HG02840 (cell line): ENCODE results near the gene ANO1.

Experiments used
- ATAC-seq: cut with Tn5 transposase; IDR thresholded peaks from one replicate; pipeline ENCODE4 v1.9.1; 2021; ENCODE audit warnings: mild to moderate bottlenecking, moderate library complexity, moderate number of reproducible peaks; ENCODE audit not compliant: unreplicated experiment, low FRiP score

Gene ANO1

GRCh38 chr11:70132641-70133040, 54.5 kb downstream of the ANO1 start:
- ATAC-seq, result no peak

- ATAC-seq, result no peak
These were observed 55.7 kb downstream of the ANO1 start for GRCh38 chr11:70133771-70134335.

GRCh38 chr11:70134490-70134889, 56.4 kb downstream of the ANO1 start:
- no peak for ATAC-seq

GRCh38 chr11:70135142-70135541, 57.0 kb downstream of the ANO1 start:
- ATAC-seq, result no peak

GRCh38 chr11:70135625-70136059, 57.5 kb downstream of the ANO1 start:
- no peak for ATAC-seq

- no peak for ATAC-seq
These were observed 59.3 kb downstream of the ANO1 start for GRCh38 chr11:70137383-70137782.

GRCh38 chr11:70138403-70138802, 60.3 kb downstream of the ANO1 start:
- ATAC-seq, result no peak

- no peak for ATAC-seq
These were observed 61.8 kb downstream of the ANO1 start for GRCh38 chr11:70139785-70140410.

GRCh38 chr11:70140711-70141485, 62.8 kb downstream of the ANO1 start:
- no peak for ATAC-seq

- ATAC-seq, result no peak
These were observed 63.5 kb downstream of the ANO1 start for GRCh38 chr11:70141486-70142220.

- no peak for ATAC-seq
These were observed 64.2 kb downstream of the ANO1 start for GRCh38 chr11:70142221-70142875.

- ATAC-seq, result no peak
These were observed 66.1 kb downstream of the ANO1 start for GRCh38 chr11:70144262-70144661.

- no peak for ATAC-seq
These were observed 67.0 kb downstream of the ANO1 start for GRCh38 chr11:70145071-70145470.

- ATAC-seq, result no peak
These were observed 67.7 kb downstream of the ANO1 start for GRCh38 chr11:70145841-70146240.

GRCh38 chr11:70146299-70146698, 68.2 kb downstream of the ANO1 start:
- ATAC-seq, result no peak

GRCh38 chr11:70146895-70147520, 68.9 kb downstream of the ANO1 start:
- no peak for ATAC-seq

GRCh38 chr11:70147668-70148067, 69.6 kb downstream of the ANO1 start:
- ATAC-seq, result no peak

- no peak for ATAC-seq
These were observed 73.6 kb downstream of the ANO1 start for GRCh38 chr11:70151671-70152070.

GRCh38 chr11:70153133-70153727, 75.1 kb downstream of the ANO1 start:
- no peak for ATAC-seq

GRCh38 chr11:70155386-70155785, 77.3 kb downstream of the ANO1 start:
- ATAC-seq, result no peak
